Stimulated activated naive CD4-positive, alpha-beta T cell treated with Interleukin-2 at 50 U/mL for 16 hours (primary cell): ENCODE results near the gene MEF2C.

Experiments used
- DNase-seq: peaks from one replicate; lab custom pipeline; 2025; lab: John Stamatoyannopoulos, UW

The MEF2C gene

GRCh38 chr5:88687373-88687911 lies 195.5 kb downstream of the MEF2C start:
- no peak for DNase-seq

DNA sequence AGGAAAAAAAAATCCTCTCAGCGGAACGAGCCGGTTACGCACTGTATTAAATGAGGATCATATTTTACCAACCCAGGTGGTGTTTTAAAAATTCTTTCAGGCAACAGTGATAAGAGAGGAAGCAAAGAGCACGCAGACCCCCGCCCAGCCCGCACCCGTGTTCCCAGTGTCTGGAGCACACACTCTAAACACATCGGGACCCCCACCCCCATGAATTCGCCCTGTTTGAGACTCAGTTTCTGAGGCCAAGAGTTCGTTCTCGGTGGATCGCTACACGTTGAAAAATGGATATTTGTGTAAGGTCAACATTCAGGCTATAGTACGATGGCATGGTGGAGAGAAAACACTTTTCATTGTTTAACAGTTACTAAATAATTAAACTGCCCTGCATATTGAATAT lies 196.3 kb downstream of the MEF2C start:
- no peak for DNase-seq

DNA sequence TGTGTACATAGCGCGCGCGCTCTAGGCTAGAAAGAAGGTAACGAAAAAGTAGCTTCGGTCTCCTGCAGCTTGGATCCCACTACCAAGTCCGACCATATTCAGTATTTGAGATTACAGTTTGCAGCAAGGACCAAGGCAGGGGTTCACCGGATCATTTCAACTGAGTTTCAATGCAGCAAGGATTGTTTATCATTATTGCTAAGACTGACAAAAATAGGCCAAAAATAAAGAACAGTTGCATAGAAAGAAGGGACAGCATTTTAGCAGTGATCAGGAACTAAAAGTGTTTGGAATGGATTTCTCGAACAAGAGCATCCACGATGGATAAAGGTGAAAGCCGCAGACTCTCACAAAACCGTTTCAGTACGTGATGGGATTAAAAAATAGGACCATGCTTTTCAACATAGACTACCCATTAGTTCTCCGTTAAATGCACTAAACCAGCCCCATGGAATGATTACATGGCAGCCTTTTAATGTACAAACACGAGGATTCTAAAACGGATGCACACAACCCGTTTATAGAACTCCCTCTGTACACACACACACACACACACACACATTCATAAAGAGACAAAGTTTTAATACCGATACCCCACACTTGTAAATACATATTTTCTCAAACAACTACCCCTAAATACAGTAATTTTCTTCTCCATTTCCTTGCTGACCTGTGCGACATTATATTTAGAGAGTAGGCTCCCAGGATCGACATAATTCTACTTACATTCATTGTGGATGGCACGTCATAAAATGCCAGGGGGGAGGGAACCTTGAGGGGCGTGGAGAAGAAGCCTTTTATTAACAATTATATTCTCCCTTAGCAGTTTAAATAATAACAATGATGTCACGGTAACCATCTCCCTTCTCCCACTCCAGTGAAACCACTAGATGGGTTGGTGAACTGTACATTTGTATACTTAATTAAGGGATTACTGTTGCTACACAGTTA lies 197.1 kb downstream of the MEF2C start:
- DNase-seq: no peak

DNA sequence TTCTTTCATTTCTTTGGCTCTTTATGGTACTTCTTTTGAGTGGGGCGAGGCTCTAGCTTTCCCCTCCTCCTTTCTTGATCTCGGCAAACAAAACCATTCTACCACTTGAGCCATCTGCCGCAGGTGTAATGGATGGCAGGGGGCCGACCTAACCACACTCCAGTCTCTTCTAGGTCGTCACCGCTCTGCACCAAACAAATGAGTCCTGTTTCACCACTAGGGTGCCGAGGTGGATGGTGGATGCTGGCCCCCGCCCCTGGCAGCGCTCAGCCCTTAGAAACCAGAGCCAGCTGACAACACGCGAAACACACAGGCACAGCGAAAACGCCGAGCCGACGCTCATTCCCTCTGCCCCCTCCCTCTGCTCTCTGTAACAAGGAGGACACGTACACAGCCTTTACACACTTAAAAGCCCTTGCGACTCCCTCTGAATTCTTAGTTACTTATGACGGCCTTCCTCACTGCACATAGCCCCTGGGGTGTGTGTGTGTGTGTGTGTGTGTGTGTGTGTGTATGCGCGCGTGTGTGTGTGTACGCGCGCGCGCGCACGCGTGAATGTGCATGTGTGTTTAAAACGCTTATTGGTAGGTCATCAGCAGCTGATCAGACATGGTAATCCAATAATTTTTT lies 199.4 kb downstream of the MEF2C start:
- DNase-seq: no peak

DNA sequence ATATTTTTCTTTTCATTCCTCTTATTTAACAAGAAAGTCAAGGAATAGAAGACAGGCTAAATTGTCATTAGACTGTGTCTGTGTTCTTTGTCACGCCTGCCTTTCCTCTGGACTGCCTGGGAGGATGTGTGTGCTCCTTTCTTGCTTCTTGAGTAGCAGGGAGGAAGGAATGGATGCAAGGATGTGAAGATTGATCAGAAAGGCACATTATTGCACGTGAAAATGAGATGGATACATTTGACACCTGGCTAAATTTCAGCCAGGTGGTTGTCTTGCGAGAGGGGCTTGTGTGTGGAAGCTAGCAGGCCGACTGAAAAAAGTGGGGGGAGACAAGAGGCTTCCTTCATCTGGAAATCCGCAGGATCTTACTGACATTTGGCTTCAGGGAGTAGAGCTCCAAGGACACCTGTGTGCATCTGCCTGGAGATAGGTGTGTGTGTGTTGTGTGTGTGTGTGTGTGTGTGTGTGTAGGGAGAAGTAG lies 200.1 kb downstream of the MEF2C start:
- DNase-seq: no peak

- DNase-seq: no peak
Observed at GRCh38 chr5:88682131-88682530, 200.9 kb downstream of the MEF2C start.

DNA sequence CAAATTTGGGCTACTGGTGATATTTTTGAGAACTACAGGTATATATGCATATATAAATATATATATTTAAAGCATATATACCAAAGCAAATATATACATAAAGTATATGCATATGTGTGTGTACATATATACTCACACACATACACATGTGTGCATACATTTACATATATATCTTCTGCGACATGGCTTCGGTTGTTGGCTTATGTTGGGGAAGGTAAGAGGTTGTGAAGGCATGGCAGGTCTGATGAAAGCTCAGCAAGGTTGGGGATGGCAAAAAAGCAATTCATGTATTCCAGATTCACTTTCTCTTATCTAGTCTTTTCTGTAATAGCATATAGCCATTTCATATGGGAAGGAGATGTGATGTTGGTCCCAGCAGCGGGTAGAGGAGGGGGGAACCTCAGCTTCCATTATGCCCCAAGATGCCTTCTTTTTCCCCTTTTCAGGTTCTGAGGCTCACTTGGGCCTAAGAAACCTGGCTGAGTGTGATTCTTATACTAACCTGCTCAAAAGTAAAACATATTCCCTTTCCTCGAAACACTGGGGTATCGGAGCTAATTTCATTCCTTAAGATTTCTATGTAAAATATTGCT lies 201.7 kb downstream of the MEF2C start:
- no peak for DNase-seq

DNA sequence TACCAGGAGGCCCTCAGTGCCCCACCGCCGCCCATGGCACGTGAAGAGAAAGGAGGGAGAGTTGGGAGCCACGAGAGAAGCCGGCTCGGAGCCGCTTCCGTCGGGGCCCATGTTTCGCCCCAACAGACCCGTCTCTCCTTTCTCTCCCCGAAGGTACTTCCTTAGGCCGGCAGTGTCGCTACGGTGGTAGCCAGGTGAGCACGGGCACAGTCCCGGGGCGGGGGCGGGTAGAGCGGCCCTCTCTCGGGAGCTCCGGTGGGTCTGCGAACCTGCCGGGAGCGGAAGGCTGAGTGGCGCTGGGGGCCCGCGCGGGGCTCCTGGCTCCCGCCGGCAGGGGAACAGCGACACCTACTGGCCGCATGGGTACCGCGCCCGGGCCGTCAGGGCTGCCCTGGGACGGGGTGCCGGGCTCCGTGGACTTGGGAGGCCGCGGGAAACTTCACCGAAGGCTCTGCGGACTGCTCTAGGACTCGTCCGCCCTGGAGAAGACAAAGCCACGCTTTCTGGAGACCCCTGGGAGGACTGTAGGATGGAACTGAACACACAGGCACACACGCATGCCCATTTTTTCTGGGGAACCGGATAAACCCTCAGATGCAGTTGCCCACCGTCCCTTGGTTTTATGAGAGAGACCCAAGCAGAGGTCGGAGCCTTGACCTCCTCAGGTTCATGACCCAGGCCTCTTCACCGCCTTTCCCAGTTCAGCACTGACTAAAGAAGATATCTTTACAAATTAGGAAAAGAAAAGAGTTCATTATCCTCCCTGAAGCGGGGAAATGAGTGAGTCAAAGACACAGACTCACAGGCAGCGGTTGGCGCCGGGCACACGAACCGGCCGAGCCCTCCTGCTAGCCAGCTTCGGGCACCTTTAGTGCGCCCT lies 202.5 kb downstream of the MEF2C start:
- peak; percentile 66 for DNase-seq

GRCh38 chr5:88679638-88680037 lies 203.3 kb downstream of the MEF2C start:
- DNase-seq: no peak

GRCh38 chr5:88678770-88679381 lies 204.1 kb downstream of the MEF2C start:
- DNase-seq: no peak

DNA sequence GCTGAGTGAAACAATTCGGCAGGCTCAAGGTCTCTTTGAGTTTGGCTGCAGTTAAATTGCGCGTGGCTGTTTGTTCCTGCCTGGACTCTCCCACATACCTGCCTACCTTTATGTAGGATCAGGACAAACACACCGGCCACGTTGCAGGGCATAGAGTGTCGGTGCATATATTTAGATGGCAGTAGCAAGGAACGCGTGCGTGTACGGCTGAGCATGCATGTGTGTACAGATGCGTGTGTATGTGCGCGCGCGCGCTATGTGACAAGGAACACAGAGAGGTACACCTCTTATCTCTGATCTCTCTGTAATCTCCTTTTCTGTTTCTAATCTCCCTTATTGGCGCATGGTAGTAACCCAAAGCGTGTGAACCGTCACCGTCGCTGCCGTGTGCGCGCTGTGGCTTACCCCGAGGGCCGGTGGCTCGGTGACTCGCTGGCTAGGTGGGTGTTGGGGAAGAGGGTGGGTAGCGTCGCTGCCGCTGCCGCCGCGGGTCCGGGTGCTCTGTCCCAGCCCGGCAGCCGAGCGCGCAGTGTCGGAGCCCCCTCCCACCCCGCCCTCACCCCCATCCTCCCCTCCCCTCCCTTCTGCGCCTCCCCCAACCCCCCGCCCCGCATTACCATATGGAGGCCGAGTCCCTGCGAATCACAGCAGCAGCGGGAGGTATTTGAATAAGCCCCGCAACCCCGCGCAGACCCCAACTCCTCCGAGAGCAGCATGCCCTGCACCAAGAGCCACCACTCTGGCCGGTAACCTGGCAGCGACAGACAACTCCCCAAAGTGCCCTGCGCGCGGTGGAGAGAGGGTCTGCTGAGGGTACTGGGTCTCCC lies 204.8 kb downstream of the MEF2C start:
- no peak for DNase-seq

DNA sequence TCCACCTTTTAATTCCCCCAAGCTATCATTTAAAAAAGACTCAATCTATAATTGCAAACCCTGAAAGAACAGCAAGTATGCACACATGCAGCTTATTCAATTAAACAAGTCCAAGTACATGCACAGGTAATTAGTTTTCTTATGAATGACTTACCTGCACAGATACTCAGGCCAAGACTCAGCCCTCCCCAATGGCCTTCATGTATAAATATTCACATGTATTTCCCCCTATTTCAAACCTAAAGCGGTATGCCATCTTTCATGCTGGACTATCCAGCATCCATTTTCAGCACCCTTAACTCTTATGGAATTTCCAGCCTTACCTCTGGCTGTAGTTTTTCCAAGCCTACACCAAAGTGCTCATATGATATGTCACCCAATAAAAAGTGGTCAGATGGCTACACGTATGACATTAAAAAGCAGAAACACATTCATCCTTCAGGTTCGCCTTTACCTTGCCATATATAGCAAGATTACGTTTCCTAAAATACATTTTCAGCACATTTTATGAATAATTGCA lies 205.5 kb downstream of the MEF2C start:
- no peak for DNase-seq

- DNase-seq: no peak
Observed at GRCh38 chr5:88676637-88677375, 206.2 kb downstream of the MEF2C start.

DNA sequence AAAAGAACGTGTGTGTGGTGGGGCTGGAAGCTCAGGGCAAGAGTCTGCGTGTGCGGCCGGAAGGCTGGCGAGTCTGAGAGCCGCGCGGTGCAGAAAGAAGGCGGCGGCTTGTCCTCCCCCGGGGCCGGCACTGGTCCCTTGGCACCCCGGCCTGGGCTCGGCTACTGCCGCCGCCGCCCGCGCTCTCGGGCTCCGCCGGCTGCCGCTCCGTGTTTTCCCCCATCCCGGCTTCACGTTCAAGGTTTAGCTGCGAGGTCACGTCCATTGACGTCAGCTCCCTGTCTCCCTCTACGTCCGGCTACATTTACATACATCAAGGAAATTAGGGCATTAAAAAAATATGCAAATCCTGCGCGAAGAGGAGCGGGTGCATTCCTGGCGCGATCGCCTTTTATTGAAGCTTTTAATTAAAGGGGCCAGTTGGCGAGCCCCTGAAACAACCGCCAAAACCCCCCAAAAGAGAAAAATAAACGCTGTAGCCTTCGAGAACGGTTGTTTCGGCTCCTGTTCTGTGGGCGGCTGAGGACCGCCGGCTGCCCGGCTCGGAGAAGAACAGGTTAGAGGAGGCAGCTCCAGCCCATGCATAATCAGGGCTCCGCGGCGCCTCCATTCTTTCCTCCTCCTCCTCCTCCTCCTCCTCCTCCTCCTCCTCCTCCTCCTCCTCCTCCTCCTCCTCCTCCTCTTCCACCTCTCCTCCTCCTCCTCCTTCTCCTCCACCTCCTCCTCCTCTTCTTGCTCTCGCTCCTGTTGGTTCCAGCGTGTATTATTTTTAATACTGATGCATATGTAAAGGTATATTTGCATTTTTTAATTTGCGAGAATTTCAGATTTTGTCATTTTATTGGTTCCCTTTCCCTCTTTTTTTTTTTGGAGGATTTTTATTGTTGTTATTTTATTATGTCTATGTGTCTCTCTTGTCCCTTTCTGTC lies 207.0 kb downstream of the MEF2C start:
- no peak for DNase-seq

DNA sequence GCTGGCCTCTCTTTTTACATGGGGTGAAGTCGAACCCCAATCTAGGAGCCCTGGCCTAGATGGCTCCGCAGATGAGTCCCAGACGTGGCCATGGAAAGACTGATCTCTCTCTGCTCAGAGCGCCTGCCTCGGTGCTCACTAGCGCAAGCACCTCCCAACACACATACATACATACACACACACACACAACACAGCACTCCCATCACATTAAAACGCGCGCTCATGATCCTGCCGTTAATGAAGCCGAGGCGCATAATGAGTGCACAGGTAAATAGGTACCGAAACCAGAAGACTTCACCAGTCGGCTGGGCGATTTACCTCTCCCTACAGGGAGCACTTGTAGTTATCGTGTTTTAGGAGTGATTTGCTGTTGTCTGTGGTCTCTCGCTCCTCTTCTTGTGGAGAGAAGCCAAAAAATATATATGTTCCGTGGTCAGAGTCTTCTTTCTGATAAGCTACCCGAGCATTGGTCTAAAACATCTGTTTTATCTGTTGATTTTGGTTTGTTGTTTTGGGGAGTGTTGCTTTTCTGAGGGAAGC lies 207.7 kb downstream of the MEF2C start:
- DNase-seq: no peak

DNA sequence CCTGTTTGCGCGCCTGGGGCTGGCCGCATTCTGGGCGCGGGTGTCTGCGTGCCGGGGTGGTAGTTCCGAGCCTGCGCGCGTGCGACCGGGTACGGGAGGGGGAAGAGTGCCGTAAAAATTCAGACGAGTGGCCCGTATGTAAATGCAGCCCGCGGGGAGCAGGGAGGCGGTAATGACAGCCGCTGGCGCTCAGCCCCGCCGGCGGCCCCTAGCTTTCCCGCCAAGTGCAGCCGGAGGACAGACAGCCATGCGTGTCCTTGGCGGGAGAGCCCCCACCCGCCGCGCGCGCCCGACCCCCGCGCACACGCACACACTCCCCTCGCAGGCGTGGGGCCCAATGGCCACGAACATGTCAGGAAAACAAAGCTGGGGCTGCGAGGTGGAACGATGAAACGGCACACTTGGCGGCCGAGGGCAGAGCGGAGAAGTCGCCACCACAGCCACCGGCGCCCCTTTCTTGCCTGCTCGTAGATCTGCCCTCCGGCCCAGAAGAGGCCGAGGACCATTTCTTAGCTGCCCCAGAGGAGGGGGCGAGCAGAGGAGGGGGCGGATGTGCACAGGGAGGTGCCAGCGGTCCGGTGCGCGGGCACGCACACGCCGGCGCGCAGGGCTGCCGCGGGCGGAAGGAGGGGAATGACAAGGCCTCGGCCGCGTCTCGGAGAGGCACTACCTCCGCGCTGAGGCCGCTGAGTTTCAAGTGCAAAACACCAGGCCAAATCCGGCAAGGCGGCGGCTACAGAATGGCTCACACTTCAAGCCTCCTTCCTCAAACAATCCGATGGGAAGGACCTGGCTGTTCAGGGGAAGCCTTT lies 208.4 kb downstream of the MEF2C start:
- DNase-seq: no peak
